Activated CD4-positive, CD25-positive, alpha-beta regulatory T cell treated with anti-CD3 and anti-CD28 coated beads, Interleukin-2, amount 50 U/mL, for 24 hours (primary cell): ENCODE measurements around the gene MEF2C.

Experiments
- ATAC-seq, 2 donors: fragments of 150-1000 bp; cut with Tn5 transposase; one replicate each; pipeline ENCODE4 v1.10.0; 2021; ENCODE audit warnings: mild to moderate bottlenecking in 1 of 2, moderate library complexity in 1 of 2

MEF2C gene

DNA sequence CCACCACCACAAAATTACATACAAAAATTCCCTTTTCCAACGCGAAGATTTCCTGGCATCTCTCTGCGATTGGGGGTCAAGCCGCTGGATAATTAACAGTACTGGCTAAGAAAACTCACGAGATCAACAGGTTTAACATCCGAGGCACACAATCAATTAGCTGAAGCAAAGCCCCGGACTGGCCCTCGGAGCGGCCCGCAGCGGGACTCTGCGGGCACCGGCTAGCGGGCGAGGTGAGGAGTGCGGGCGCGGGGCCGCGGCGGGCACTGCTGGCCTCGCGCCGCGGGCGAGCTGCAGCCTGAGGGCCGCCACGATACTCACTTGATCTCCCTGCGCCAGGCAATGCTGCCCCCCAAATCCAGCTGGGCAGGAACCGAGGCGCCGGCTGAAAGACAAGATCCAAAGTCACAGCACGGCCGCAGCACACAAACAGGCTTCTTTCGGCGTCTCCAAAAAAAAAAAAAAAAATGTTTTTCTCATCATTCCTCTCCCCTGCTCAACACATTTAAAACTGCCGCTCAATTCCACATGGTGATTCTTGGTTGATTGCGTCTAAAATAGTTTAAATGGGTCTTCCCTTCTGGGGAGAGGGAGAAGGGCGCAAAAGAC lies 210.2 kb downstream of the MEF2C start:
- no peak for ATAC-seq

DNA sequence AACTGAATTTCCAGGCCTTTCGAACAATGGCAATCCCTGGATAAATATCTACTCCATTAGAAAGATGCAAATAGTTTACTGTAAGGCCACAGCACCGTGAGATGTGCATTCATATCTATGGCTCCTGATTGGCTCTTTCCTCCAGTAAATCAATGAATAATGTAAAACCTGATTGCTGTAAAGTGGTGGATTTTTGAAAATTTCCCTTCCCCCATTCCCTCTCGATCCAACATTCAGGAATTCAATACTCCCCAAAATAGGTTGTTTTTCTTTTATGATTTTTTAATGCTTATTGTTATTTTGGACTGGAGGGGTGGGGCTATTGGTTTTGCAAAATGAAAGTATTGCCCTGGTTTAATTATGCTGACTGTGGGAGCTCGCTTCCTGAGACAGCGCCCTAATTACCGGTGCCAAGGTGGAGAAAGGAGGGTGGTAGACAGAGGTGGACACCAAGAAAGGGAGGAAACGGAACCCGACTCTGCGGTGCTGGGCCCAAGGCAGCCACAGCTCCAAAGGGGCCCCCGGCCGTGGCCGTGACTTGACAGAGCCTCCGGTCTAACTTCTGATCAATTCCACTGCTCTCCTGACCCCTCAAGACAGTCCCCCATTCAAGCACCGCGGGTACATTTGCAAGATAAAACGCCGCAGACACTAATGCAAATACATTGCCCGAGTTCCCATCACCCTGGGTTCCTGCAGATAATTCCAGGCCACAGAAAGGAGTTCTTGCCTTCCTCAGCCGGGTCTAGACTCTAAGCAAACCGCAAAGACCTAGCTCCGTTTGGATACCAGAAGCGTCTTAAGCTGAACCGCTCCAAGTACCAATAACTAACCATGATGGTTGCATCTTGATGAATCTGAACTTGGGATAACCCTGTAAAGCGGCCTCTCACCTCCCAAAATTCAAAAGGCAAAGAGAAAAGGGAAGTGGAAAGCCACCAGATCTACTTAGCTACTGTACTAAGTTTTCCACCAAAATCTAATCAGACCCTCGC lies 211.2 kb downstream of the MEF2C start:
- ATAC-seq, result no peak

DNA sequence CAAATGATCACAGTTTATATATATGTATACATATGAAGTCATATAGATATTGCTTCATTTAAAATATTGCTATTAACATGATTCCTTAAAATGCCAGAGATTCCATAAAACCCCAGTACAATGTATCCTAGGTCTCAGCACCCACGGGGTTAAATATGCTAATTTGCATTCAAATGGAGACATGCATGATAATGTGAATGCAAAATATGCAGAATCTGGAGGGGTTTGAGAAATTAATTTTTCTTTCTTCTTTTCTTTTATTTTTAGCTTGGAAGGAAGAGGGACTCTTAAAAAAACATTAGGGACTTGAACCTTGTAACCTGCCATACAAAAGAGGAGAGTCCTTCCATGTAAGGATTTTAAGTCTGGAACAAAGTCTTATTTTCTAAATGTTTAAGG lies 211.9 kb downstream of the MEF2C start:
- ATAC-seq, result no peak

DNA sequence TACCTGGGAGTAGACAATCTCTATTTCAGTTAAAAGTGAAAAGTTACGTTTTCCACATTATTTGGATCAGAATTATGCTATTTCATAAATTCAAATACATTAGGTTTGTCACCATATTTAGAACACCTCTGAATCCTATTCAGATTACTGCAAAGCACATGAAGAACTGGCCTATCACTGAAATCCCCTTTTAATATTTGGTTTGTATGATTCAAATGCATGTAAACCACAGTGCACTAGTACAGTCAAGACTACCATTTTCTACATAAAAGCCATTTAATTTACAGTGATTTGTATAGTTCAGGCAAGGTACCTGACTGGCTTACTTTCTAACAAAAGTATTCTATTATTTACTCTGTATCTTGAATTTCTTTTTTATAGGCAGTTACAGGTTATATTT lies 212.5 kb downstream of the MEF2C start:
- no peak for ATAC-seq

DNA sequence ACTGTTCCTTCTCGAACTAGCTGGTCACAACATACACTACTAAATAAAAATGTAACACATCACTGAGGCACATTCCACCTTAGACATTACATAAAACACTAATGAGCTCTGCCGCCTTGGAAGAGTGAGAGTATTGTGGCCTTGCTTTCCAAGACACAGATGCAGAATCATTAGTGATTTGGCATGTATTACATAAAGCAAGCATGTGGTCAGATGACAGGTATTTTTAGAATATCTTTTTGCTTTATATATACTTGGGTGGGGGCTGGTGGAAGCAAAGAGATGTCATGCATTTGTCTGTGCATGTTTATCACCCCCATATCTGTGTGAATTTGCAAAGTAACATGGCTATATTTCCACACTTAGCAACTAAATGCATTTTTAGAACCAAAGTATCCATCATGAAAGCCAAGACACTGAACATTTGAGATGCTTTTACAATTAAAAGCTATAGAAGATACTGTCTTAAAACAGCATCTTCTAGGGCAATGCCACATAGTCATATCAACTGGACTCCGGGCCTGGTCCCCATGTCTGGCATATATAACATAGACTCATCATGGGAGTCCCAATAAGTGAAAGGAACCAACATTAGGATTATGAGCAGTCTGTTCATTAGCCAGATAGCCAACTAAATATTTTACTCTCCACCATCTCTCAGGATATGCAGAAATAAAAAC lies 213.5 kb downstream of the MEF2C start:
- ATAC-seq, result no peak

DNA sequence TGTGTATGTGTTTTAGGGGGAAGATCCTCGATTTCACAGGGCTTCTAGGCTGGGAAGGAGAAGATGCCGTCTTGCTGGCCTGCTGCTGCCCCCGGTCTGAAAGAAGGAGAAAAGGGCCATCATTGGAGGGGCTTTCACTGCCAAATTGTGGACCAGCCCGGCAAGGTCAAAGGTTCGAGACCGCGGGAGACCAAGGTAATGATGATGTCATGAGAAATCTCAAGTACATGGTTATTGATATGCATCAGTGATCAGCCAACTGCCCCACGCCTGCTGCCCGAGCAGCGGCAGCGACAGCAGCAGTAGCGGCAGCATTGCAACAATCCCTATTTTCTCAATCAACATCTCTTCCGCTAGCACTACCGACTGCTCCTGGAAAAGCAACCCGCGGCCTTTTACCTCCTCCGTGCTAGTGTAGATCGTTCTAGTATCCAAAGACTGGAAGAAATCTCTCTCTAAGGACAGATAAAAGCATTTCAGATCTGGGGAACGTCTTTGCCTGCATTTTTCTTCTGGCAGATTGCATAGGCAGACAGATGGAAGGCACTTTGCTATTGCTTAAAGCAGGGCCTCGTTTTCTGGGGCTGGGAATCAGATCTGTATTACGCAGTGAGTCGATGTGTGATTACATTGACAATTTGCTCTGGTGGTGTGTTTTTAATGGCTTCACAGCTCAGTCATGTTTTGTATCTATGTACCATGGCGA lies 215.3 kb downstream of the MEF2C start:
- ATAC-seq, result no peak
